Left ventricle myocardium inferior (tissue), 1 donor: ENCODE data around the gene UNK. TPM values are rescaled to one million over a fixed set of nuclear protein-coding genes. Genes with fewer than 3 reads are reported as not detected.
A peak's percentile ranks its signal among the peaks of the same experiment; 100 is the strongest.

Source experiments
- DNase-seq: peaks from one replicate; pipeline ENCODE4 v3.0.0-alpha.2; 2020
- H3K27ac ChIP-seq: fragments of 200-600 bp; replicated peaks from 2 replicates; pipeline ENCODE4 v1.8.0; 2021
- H3K27me3 ChIP-seq: fragments of 200-600 bp; 2 replicates; pipeline ENCODE4 v1.8.0; 2021; ENCODE audit warnings: low read depth
- H3K36me3 ChIP-seq: fragments of 200-600 bp; 2 replicates; pipeline ENCODE4 v1.8.0; 2021
- H3K4me1 ChIP-seq: fragments of 200-600 bp; 2 replicates; pipeline ENCODE4 v1.8.0; 2021
- H3K4me3 ChIP-seq: fragments of 200-600 bp; 2 replicates; pipeline ENCODE4 v1.8.0; 2021; ENCODE audit warnings: mild to moderate bottlenecking, moderate library complexity
- H3K9me3 ChIP-seq: fragments of 200-600 bp; replicated peaks from 2 replicates; pipeline ENCODE4 v1.8.0; 2021
- CTCF ChIP-seq: fragments of 200-600 bp; IDR thresholded peaks from 2 replicates; pipeline ENCODE4 v1.8.0; 2021; ENCODE audit warnings: antibody characterized with exemption, mild to moderate bottlenecking, borderline replicate concordance
- intact Hi-C: fragments of 100-400 bp; cut with micrococcal nuclease; formaldehyde crosslinking; loops from one replicate; pipeline ENCODE4 v1.11.0; 2022
- total RNA-seq: library from RNA; stranded (reverse); fragmentation: NEBNext Ultra II Directional; extraction: Animal tissue kit (Norgen Biotek cat#: 25700); gene quantifications from one replicate; pipeline ENCODE4 v1.2.1, GENCODE V29; 2021
- donor health status: DM: no; HTN: yes; CAD: no; lungs with severe emphysema.

Gene UNK
- total RNA-seq, 1 donor from 2014 or later: 14.7 TPM

GRCh38 chr17:75831032-75831571 lies 46.5 kb downstream of the UNK start:
- Histone ChIP-seq H3K9me3 (no peaks in the 10 kb centered on the region), H3K4me3 (no peak overlapping the region), H3K36me3 (peaks cover 11% of the 10 kb centered on the region), H3K27ac (no peak overlapping the region), H3K4me1 (peaks cover 40% of the 10 kb centered on the region), H3K27me3 (no peaks in the 10 kb centered on the region)
- intact Hi-C loops: no loop called here
- TF ChIP-seq CTCF: no peak
- DNase-seq: no peak

GRCh38 chr17:75832164-75832651 lies 47.6 kb downstream of the UNK start:
- DNase-seq: no peak
- Histone ChIP-seq H3K9me3 (no peaks in the 10 kb centered on the region), H3K36me3 (peaks cover 16% of the 10 kb centered on the region), H3K4me1 (peaks cover 32% of the 10 kb centered on the region), H3K27me3 (no peaks in the 10 kb centered on the region), H3K4me3 (no peak overlapping the region), H3K27ac (peak overlapping the region; percentile 66)
- intact Hi-C loops: no loop called here
- no peak for TF ChIP-seq CTCF

- DNase-seq: no peak
- intact Hi-C loops: no loop called here
- Histone ChIP-seq H3K9me3 (no peaks in the 10 kb centered on the region), H3K27me3 (no peaks in the 10 kb centered on the region), H3K4me3 (no peak overlapping the region), H3K4me1 (peaks cover 29% of the 10 kb centered on the region), H3K27ac (peak overlapping the region; percentile 66), H3K36me3 (peaks cover 16% of the 10 kb centered on the region)
- TF ChIP-seq CTCF: no peak
Measured at GRCh38 chr17:75832652-75833400, 48.2 kb downstream of the UNK start.

GRCh38 chr17:75834279-75834920 lies 49.8 kb downstream of the UNK start:
- Histone ChIP-seq H3K4me1 (peaks cover 33% of the 10 kb centered on the region), H3K27me3 (no peaks in the 10 kb centered on the region), H3K4me3 (no peak overlapping the region), H3K36me3 (peaks cover 16% of the 10 kb centered on the region), H3K9me3 (no peaks in the 10 kb centered on the region), H3K27ac (no peak overlapping the region)
- intact Hi-C loops: no loop called here
- TF ChIP-seq CTCF: no peak
- DNase-seq: no peak

GRCh38 chr17:75834928-75835653 lies 50.5 kb downstream of the UNK start:
- Histone ChIP-seq H3K36me3 (peaks cover 12% of the 10 kb centered on the region), H3K27ac (no peak overlapping the region), H3K27me3 (no peaks in the 10 kb centered on the region), H3K9me3 (no peaks in the 10 kb centered on the region), H3K4me1 (peaks cover 33% of the 10 kb centered on the region), H3K4me3 (no peak overlapping the region)
- intact Hi-C loops: no loop called here
- no peak for DNase-seq
- TF ChIP-seq CTCF: no peak
